Heart left ventricle (tissue), 13 donors: ENCODE measurements around the gene SCARB1.

Experiments used
- POLR2A ChIP-seq, 2 donors: fragments of 450-650 bp; IDR thresholded peaks; one replicate each; pipeline ENCODE4 v1.6.1; 2017; ENCODE audit warnings: antibody characterized with exemption in 2 of 2, mild to moderate bottlenecking in 2 of 2, moderate library complexity in 2 of 2
- TF ChIP-seq, protein P1 (sequence below), 12 donors: fragments of 200-600 bp; sonication (generic) in 4 of 12; IDR thresholded peaks; one replicate each; pipeline versions ENCODE4 v1.5.0 to v1.8.0; 2018 to 2022; ENCODE audit warnings: antibody characterized with exemption in 12 of 12, mild to moderate bottlenecking in 5 of 12
- donor health status: ischemic (EF 13 %, LVEDD 7.1; RV severe dilation, severe dysfunction).
- donor health status: DM: no; HTN: yes; CAD: no.
- donor health status: DM: no; HTN: no; CAD: no.
- donor health status: ischemic (EF 25% LVEDD 6.9; RV normal size, moderate dysfunction).
- donor health status: ischemic (EF 25% LVEDD 5.7; RV mildly dilated, moderate dysfunction).
- donor health status: ischemic (EF 35%, LVEDD 5.7; RV mildly dilated, moderate dysfunction).
- donor health status: nonischemic (EF 11% LVEDD 7.7; RV severe dilation, severe dysfunction).
- donor health status: DM: yes; HTN: yes; CAD: no.
- donor health status: PGD.
- donor health status: ischemic (EF 29% LVEDD 5.4; RV normal size, mild dysfunction).
- donor health status: nonischemic (EF 23%, LVEDD 6.1; RV moderate dilation, normal function).

- TF ChIP-seq, protein P1, sequence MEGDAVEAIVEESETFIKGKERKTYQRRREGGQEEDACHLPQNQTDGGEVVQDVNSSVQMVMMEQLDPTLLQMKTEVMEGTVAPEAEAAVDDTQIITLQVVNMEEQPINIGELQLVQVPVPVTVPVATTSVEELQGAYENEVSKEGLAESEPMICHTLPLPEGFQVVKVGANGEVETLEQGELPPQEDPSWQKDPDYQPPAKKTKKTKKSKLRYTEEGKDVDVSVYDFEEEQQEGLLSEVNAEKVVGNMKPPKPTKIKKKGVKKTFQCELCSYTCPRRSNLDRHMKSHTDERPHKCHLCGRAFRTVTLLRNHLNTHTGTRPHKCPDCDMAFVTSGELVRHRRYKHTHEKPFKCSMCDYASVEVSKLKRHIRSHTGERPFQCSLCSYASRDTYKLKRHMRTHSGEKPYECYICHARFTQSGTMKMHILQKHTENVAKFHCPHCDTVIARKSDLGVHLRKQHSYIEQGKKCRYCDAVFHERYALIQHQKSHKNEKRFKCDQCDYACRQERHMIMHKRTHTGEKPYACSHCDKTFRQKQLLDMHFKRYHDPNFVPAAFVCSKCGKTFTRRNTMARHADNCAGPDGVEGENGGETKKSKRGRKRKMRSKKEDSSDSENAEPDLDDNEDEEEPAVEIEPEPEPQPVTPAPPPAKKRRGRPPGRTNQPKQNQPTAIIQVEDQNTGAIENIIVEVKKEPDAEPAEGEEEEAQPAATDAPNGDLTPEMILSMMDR (IDR thresholded peaks at IDR 0.05), result no peak
- TF ChIP-seq POLR2A (IDR thresholded peaks at IDR 0.05), result no peak
These were observed 74.6 kb downstream of the SCARB1 start for GRCh38 chr12:124788936-124789555.
